ENCODE measurements around the gene SMC1A. TPM values are rescaled to one million over a fixed set of nuclear protein-coding genes. Genes with fewer than 3 reads are reported as not detected.
"Not testable (repeated sequence)": the region's sequence is repeated elsewhere in the genome, so short reads cannot be mapped to it uniquely, and the experiment has no call there.

The SMC1A gene
- total and polyA plus RNA-seq, 10 of the 15 experiments (the other 5 are each of a cell fraction or from before 2014, with no cell fraction given): 25.6 to 158 (median 78.0) TPM

- no TSS peak for BruUV-seq (replicated peaks)
- in situ Hi-C loops (cut with MboI): no loop called here
- ChIA-PET POLR2A (no interaction called here), CTCF (no interaction called here), SMC1A (ENCODE audit: uncharacterized antibody, unreplicated experiment) (no interaction called here), RAD21 (ENCODE audit: unreplicated experiment) (no interaction called here)
- Histone ChIP-seq H4K20me1 (ENCODE audit: control insufficient read depth, insufficient read depth) (no peaks in the 10 kb centered on the region), H2AFZ (ENCODE audit: control insufficient read depth, low read depth, low read length) (no peak overlapping the region), H3K27ac (ENCODE audit: control insufficient read depth, insufficient read depth) (no peak overlapping the region), H3K36me3 (ENCODE audit: control insufficient read depth in 2 of 2, insufficient read depth in 2 of 2, low read length in 1 of 2) (peaks cover 0 to 3% of the 10 kb centered on the region in 2 experiments; a peak in 1 of 4 replicates), H3K4me2 (ENCODE audit: control insufficient read depth, insufficient read depth) (no peak overlapping the region), H3K27me3 (replicated peaks in 1 of 2; ENCODE audit: control insufficient read depth in 2 of 2, insufficient read depth in 2 of 2, low read length in 1 of 2) (no peaks in the 10 kb centered on the region), H3K79me2 (ENCODE audit: control insufficient read depth, insufficient read depth, low read length) (no peaks in the 10 kb centered on the region), H3K9ac (ENCODE audit: control insufficient read depth, insufficient read depth, low read length) (no peak overlapping the region), H3K9me3 (replicated peaks; ENCODE audit: control insufficient read depth, insufficient read depth, low read length) (no peaks in the 10 kb centered on the region), H3K4me3 (no peak overlapping the region), H3K4me1 (ENCODE audit: control insufficient read depth, insufficient read depth, low read length) (no peaks in the 10 kb centered on the region)
- WGBS (ENCODE audit: insufficient coverage, insufficient replicate concordance, low lambda C conversion rate, missing lambda C conversion rate): 49% methylated on average over 2 of the region's 2 CpGs
- FAIRE-seq (no peak), ATAC-seq (no peak), DNase-seq (ENCODE audit: low read depth, low spot score) (no peak)
- TF ChIP-seq CEBPB (IDR thresholded peaks at IDR 0.05; ENCODE audit: borderline replicate concordance in 1 of 2, low read depth in 2 of 2, low read length in 2 of 2) (no peak), SRF (IDR thresholded peaks at IDR 0.05; ENCODE audit: low read depth in 2 of 2, low read length in 2 of 2) (no peak)
- intact Hi-C loops (cut with micrococcal nuclease; ENCODE audit: unreplicated experiment): no loop called here
Measured at GRCh38 chrX:53373307-53373706, 49.1 kb downstream of the SMC1A start.

DNA sequence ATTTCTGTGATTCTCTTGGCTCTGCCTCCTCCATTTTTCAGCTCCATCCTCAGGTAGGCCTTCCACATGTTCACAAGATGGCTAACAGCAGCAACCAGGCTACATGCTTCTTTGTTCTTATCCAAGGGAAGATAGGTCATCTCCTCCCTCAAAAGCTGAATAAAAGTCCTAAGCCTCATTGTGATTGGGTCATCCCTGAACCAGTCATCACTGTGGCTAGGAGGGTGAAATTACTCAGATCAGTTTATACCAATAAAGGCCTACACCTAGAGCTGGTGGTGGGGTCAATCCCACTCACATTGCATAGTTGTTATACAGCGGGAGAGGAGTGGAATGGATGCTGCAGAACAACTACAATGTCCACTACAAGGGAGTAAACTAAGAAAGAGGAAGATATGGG lies 56.0 kb downstream of the SMC1A start:
- 100% methylated on average over 1 of the region's 1 CpG for WGBS (ENCODE audit: insufficient coverage, insufficient replicate concordance, low lambda C conversion rate, missing lambda C conversion rate)
- ATAC-seq: not testable (repeated sequence)

More for the DNA sequence above, 56.0 kb downstream of the SMC1A start:
- RAD21 ChIA-PET (ENCODE audit: unreplicated experiment); H3K36me3 ChIP-seq (ENCODE audit: control insufficient read depth in 2 of 2, insufficient read depth in 2 of 2, low read length in 1 of 2); FAIRE-seq; POLR2A ChIA-PET; intact Hi-C loops (cut with micrococcal nuclease; ENCODE audit: unreplicated experiment); H4K20me1 ChIP-seq (ENCODE audit: control insufficient read depth, insufficient read depth); H3K79me2 ChIP-seq (ENCODE audit: control insufficient read depth, insufficient read depth, low read length); DNase-seq (ENCODE audit: low read depth, low spot score); H3K4me3 ChIP-seq; SMC1A ChIA-PET (ENCODE audit: uncharacterized antibody, unreplicated experiment); H3K9me3 ChIP-seq (replicated peaks; ENCODE audit: control insufficient read depth, insufficient read depth, low read length); BruUV-seq (replicated peaks); H3K9ac ChIP-seq (ENCODE audit: control insufficient read depth, insufficient read depth, low read length); H3K4me2 ChIP-seq (ENCODE audit: control insufficient read depth, insufficient read depth); in situ Hi-C loops (cut with MboI); H3K27me3 ChIP-seq (replicated peaks in 1 of 2; ENCODE audit: control insufficient read depth in 2 of 2, insufficient read depth in 2 of 2, low read length in 1 of 2); H2AFZ ChIP-seq (ENCODE audit: control insufficient read depth, low read depth, low read length); H3K27ac ChIP-seq (ENCODE audit: control insufficient read depth, insufficient read depth); H3K4me1 ChIP-seq (ENCODE audit: control insufficient read depth, insufficient read depth, low read length); CTCF ChIA-PET: not testable (repeated sequence)
